ENCODE measurements around the gene WDFY1.

WDFY1 gene

GRCh38 chr2:223928113-223929006 lies 16.8 kb downstream of the WDFY1 start:
- DNase-seq = no peak

DNA sequence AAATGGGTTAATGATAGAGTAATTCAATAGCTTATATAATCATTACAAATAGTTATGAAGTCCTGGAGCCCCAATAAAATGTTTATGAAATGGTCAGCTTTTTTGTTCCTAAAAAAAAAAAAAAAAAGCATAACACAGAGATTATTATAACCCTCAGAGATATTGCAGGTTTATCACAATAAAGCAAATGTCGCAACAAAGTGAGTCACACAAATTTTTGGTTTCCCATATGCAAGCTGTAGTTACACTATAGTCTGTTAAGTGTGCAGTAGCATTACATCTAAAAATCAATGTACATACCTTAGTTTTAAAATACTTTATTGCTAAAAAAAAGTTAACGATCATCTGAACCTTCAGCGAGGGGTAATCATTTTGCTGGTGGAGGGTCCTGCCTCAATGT lies 20.0 kb downstream of the WDFY1 start:
- DNase-seq = no peak

DNA sequence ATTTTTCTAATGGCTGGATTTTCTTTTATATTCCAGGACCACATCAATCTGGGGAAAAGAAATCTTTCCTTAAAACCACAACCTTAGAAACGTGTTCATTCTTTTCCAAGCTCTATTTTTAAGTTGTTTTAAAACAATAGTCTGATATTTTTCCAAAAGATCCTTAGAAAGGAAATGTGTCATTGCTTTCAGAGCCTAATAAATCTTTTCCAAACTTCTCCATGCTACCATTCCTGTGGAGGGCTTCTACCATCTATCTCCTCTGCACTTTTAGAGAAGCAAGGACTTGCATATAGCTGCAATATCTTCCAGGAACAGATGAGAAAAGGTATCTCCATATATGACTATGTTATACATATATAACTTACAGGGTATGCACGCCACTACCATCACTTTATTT lies 21.2 kb downstream of the WDFY1 start:
- DNase-seq = no peak

- no peak for DNase-seq
Measured at GRCh38 chr2:223922308-223922707, 22.8 kb downstream of the WDFY1 start.

DNA sequence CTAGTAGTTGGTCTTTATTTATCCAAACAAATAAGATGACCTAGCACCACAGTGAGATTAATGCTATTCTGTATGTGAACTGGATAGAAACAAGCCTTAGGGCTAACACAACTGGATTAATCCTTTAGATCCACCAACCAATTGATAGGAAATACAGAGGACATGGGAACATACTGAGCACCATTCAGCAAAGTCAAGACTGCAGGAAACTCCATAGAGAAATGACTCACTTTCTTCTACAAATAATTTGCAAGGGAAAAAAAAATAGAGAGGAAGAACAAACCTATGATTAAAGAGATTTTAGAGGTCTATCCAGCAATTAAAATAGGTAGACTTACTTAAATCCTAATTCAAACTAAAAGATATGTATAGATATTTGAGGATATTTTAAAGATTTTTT lies 23.9 kb downstream of the WDFY1 start:
- DNase-seq = no peak

DNA sequence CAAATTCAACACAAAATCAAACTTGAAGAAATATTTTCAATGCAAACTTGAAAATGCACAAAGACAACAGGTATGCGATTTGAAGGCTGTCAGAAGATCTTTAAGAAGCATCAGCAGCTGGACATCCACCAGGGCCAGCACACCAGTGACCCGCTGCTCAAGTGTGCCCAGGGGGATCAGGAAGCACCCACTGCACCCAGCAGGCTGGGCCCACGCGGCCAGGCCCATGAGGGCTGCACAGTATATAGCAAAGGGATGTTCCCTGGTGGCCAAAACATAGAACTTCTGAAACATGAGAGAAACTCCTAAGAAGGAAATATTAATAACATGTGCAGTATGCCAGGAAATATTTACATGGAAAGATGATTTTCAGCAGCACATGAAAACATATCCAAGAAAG lies 25.0 kb downstream of the WDFY1 start:
- DNase-seq = no peak

GRCh38 chr2:223918671-223919134 lies 26.4 kb downstream of the WDFY1 start:
- no peak for DNase-seq

DNA sequence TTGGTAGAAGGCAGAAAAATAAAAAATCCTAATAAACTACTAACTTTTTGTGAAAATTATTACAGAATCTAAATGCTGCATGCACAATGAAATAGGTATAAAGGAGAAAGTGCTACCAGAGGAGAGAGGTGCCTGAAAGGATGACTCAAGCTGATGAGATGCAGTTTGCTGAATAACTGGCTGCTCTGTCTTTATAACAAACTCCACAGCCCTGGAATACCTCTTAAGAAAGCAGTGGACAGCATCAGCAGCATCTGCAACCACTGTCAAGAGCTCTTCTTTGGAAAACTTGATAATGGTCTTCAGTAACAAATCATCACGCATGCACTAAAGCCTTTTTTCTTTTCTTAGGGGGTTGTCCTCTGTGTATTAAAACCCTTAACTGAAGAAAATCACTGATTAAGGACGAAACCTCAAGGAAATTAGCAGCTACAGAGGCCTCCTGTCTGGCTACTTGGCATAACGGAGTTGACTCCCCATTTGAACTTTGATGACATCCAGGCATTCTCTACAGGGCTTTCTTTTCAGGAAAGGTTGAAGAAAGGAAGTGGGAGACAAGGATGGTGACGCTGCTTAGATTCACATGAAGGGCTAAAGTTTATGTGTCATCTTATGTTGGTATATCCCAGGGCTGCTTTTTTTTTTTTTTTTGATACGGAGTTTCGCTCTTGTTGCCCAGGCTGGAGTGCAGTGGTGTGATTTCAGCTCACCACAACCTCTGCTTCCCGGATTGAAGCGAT lies 28.8 kb downstream of the WDFY1 start:
- DNase-seq = no peak

DNA sequence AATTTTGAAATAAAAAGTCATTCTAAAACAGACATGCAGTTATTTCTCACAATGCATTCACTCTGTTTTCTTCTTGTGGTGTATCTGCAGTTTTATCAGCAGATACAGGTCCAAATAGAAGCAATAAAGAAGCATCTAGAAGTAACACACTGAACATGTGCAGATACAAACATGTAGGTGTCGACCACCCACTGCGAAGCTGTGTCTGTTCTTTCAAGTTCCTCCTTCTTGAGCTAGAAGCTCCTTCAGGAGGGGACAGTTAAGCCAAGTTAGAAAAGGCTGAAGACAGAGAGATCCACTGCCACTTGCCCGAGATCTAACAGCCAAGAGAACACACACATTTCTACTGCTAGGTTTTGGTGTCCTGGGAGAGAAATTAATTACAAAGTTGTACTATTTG lies 30.1 kb downstream of the WDFY1 start:
- no peak for DNase-seq

GRCh38 chr2:223914324-223914723 lies 30.8 kb downstream of the WDFY1 start:
- no peak for DNase-seq

GRCh38 chr2:223909001-223909741 lies 36.0 kb downstream of the WDFY1 start:
- DNase-seq = no peak

DNA sequence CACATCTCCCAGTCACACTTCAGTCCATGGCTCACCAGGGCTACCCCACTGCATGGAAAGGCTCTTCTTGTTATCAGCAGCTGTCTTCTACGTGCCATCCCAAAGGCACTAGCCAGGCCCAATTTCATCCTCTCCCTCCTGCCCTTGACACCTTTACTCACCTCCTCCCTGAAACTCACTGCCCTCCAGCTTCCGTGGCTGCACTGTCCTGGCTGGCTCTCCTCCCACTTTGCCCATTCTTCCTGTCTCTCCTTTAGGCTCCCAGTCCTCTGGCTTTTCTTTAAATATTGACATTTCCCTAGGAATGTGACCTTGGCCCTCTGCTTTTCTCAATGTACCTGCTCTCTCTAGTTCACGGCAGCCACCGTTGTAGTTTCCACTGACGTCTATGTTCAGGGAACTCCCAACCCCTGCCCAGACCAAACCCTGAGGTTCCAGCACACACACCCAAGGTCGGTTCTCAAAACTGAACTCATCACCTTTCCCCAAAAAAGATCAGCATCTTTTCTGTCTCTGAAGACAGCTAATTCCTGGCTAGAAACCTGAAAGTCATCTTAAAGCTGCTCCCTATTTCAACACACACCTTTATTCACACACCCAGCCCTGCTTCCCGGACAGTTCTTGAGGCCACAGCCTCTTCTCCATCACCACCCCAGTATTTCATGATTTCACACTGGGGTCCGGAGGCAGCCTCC lies 36.7 kb downstream of the WDFY1 start:
- DNase-seq = no peak

GRCh38 chr2:223905996-223906395 lies 39.1 kb downstream of the WDFY1 start:
- no peak for DNase-seq

DNA sequence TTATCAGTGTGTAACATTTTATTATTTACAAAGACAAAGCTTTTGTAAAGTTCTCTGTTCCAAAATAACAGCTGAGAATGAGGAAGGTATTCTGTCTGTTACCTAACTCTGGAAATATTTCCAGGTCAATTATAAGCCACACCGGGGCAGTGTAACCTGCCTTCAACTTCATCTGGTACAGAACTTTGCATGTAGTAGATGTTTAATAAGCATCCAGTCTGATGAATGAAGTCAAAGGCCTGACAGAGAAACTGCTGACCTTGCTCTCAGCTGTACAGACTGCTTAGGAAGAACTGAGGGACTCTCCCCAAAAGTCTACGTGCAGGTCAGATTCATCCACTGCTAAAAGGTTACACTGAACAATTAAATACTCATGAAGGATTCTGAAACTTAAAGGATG lies 43.3 kb downstream of the WDFY1 start:
- DNase-seq = no peak

DNA sequence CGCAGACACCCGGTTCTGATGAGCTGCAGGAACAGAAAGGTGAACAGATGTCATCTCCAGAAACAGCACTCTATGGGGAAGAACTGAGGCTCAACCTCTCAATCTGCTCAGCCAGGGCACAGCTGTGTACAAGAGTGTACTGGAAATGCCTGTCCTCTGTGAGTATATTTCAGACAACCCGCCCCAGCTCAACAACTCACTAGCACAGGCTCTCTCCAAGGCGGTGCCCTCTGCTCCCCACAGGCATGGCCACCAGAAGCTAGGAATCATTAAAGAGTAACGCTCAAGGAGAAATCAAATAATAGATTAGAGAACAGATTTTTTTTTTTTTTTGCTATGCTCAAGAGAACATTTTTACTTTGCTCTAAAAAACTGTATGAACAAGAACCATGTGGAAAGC lies 43.8 kb downstream of the WDFY1 start:
- DNase-seq = no peak

GRCh38 chr2:223900531-223900930 lies 44.6 kb downstream of the WDFY1 start:
- no peak for DNase-seq

DNA sequence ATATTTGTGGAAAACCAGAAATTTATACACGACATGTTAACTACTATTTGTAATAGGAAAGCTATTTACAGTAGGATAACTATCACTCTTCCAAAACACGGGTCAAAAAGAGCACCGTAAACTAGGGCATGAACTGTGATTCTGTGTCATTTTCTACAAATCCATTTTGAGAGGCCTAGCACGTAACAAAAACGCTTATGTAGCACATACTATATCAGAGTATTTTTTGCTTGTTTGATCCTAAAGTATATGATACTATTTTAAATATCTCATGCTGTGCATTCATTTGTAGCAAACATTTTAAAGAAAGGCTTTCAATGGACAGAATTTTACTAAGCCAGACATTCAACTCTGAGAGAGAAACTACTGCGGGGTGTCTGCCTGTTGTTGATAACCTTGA lies 45.1 kb downstream of the WDFY1 start:
- DNase-seq = no peak

DNA sequence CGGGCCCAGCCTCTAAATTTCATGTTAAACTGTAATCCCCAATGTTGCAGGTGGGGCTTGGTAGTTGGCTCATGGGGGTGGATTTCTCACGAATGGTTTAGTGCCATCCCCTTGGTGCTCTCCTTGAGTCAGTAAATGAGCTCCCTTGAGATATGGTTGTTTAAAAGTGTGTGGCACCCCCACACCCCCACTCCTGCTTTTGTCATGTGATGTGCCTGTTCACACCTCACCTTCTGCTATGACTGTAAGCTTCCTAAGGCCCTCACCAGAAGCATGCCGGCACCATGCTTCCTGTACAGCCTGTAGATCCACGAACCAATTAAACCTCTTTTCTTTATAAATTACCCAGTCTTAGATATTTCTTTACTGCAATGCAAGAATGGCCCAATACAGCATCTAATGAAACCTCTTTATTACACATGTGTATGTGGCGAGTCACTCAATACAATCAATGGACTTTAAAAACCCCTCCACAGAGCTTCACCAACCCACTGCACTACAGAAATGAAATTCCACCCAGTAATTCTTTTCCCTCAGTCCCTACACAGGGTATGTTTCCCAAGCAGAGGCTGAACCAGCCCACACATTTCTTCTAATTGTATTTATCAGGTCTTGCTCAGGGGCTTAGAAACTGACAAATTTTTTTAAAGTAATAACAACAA lies 47.3 kb downstream of the WDFY1 start:
- no peak for DNase-seq

GRCh38 chr2:223896833-223897311 lies 48.3 kb downstream of the WDFY1 start:
- no peak for DNase-seq

DNA sequence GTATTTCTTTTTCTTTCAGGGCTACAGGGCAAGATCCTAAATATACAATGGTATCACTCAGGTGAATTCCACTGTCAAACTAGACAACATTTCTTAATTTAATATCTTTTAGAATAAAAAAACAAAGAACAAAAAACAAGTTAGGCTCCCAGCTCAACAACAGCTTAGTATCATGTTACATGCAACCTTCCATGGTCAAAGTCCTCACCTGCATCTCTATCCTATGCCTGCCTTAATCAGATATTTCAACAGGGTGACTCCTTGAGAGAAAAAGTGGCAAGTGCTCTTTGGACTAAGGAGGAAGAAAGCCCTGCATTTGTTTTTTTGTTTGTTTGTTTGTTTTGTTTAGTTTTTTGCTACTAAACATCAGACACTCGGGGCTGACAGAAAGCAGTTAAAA lies 50.2 kb downstream of the WDFY1 start:
- DNase-seq = no peak

GRCh38 chr2:223894009-223894408 lies 51.1 kb downstream of the WDFY1 start:
- DNase-seq = no peak

GRCh38 chr2:223890721-223891120 lies 54.4 kb downstream of the WDFY1 start:
- no peak for DNase-seq
